Measurements from ENCODE around the gene TBL1Y.

TBL1Y gene

GRCh38 chrY:6995987-6996386, 85.5 kb downstream of the TBL1Y start:
- TF ChIP-seq CTCF (IDR thresholded peaks at IDR 0.05; ENCODE audit: low read depth, low read length) = no peak
- no peak overlapping the region for H3K4me3 ChIP-seq (ENCODE audit: low read depth, low read length)

DNA sequence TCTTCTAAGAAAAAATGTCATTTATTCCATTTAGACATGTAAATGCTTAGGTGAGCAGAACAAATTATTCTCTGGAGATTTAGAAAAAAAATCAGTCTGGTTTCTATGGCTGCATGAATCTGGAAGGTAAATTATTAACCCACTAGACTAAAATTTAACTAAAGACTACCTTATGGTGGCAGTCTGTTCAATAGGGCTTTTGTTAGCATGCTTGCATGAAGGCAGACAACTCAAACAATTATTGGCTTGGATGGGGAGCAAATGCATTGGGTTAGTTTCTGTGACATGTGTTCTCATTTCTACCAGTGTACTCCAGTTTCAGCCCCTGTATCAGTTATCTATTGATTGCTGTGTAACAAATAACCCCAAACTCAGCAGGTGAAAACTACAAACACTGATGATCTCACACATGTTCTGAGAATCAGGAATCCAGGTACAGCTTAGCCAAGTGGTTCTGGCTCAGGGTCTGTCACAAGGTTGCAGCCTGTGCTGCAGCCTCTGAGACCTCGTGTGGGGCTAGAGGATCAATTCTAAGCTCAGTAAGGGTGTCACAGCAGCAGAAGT, 87.1 kb downstream of the TBL1Y start:
- TF ChIP-seq CTCF (IDR thresholded peaks at IDR 0.05; ENCODE audit: low read depth, low read length) = no peak
- H3K4me3 ChIP-seq (ENCODE audit: low read depth, low read length) = no peak overlapping the region

DNA sequence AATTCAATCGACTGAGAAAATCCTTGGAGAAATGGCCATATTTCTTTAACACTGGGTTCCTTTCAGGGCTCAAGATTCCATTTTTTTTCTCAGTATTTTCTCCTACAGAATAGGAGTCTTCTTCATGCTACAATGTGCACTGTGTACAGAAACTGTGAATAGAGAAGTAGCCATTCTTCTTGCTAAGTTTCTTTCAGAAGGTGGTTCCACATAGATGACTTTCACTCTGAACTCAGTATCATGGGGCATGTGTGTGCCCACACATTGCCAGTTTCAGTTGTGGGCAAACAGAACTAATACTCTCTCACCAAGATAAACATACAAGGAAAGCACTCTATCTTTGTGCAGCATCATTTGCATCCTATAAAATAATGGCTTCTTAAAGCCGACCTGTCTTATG, 89.4 kb downstream of the TBL1Y start:
- no peak for TF ChIP-seq CTCF (IDR thresholded peaks at IDR 0.05; ENCODE audit: low read depth, low read length)
- no peak overlapping the region for H3K4me3 ChIP-seq (ENCODE audit: low read depth, low read length)

- no peak for TF ChIP-seq CTCF (IDR thresholded peaks at IDR 0.05; ENCODE audit: low read depth, low read length)
- no peak overlapping the region for H3K4me3 ChIP-seq (ENCODE audit: low read depth, low read length)
Observed at GRCh38 chrY:7002581-7002980, 92.1 kb downstream of the TBL1Y start.

GRCh38 chrY:7007911-7008310, 97.4 kb downstream of the TBL1Y start:
- H3K4me3 ChIP-seq (ENCODE audit: low read depth, low read length) = no peak overlapping the region
- TF ChIP-seq CTCF (IDR thresholded peaks at IDR 0.05; ENCODE audit: low read depth, low read length) = no peak

DNA sequence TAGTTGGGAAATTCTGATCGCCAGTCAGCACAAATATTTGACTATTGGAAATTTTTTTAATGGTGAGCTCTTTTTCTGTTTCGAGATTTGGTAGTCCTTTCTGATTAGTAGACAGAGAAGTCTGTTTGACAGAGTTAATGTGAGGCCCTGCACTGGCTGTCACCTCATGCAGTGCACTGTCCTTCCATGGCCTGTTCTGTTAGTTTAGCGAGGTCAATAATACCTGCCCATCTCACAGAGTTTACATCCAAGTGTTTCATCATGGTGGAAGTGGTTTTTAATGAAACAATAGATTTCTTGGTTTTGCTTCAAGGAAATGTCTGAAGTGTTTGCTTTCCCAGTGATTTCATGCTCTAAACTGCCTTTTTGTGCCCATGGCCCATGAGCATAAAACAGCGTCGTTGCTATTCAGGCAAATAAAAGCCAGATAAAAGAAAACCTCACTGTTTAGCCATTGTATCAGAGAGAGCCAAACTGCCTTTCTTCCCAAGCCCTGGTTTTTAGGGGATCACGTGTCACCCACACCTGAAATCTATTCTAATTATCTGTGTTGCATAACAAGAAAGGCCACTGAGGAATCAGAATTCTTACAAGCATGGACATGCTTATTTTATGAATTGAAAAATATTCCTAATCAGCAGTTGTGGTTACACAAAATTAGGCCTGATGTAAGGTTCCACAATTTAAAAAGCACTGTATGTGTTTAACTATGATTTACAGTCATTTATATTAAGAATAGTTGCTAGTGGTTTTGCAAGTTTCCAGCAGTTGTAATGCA, 98.3 kb downstream of the TBL1Y start:
- H3K4me3 ChIP-seq (ENCODE audit: low read depth, low read length) = no peak overlapping the region
- no peak for TF ChIP-seq CTCF (IDR thresholded peaks at IDR 0.05; ENCODE audit: low read depth, low read length)

DNA sequence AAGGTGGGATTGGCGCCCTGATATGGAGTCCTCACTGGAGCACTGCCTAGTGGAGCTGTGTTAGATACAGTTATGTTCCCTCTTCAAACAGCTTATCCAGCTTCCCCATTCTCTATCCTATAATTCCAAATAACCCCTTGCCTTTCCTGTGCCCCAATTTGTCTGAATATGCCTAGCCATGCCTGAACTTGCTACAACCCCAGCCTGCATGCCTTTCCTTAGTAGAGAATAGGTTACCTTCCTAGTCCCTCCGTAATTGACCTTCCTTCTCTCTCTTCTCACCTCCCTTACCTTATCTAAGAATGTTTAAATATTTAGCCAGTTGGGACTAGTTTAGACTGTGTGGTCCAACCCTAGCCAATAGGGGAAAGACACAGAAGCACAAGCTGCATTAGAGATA, 102.6 kb downstream of the TBL1Y start:
- no peak overlapping the region for H3K4me3 ChIP-seq (ENCODE audit: low read depth, low read length)
- no peak for TF ChIP-seq CTCF (IDR thresholded peaks at IDR 0.05; ENCODE audit: low read depth, low read length)

Data from WI38 (cell line).